GM19193 (cell line): ENCODE results near the gene LRRC46.

Experiments
- POLR2A ChIP-seq: IDR thresholded peaks from 4 replicates; pipeline ENCODE4 v1.6.1; 2011; ENCODE audit not compliant: insufficient read depth, insufficient read length; ENCODE audit errors: extremely low read depth

The LRRC46 gene

DNA sequence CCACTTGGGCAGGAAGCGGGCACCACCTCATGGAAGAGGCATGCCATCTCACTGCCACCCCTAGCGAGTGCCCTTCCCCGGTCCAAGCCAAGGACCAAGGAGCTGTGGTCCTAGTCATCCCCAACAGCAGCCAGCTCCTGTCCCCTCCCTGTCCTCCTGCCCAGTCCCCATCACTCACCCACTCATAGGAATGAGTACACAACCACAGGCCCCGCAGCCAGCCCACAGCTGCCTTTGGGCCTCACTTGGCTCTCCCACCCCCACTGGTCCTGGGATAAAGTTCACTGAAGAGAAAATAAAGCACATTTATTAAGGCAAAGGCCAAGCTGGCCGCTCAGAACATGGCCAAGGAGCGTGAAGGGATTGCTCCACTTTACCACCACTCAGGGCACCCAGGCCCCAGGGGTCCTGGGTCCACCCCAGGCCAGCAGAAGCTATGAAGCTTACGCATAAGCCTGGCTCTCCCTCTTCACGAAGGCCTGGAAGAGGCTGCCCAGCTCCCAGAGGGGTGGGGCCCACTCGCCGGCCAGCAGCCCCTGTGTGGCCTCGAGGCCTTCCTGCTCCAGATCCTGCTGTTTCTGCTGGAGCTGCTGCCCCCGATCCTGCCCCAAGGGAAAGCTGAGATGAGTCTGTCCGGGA lies 6.0 kb downstream of the LRRC46 start:
- TF ChIP-seq POLR2A = no peak

DNA sequence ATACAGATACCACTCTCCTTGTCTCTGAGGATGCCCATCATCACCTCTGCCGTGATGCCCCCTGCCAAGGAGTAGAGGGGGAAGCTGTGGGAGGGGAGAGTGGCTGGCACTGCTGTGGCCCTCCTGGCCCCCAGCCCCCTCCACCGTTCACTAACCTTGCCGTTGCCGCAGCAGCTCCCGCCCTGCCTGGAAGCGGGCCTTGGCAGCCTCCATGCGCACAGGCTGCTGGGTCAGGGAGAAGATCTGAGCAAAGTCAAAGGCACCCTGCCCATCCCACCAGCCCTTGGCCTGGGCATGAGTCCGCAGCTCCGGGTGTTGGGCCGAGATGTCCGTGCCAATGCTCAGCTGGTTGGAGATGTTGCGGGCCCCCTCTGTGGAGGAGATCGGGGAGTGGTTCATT lies 7.2 kb downstream of the LRRC46 start:
- TF ChIP-seq POLR2A = no peak

DNA sequence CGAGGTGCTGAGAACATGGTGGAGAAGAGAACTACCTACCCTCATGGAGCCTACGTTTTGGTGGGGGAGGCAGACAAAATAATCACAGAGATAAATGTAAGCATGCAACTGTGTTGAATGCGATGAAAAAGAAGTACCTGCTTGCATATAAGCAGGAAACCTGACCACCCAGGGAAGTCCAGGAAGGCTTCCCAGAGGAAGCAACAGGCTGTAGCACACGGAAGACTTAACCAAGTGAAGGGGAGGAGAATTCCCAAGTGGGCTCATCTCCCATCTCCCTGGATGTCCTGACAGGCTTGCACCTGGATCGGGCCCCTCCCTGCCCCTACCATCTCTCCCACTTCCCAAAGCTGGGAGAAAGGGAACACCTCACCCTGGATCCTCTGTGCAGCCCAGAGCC lies 7.6 kb downstream of the LRRC46 start:
- no peak for TF ChIP-seq POLR2A

DNA sequence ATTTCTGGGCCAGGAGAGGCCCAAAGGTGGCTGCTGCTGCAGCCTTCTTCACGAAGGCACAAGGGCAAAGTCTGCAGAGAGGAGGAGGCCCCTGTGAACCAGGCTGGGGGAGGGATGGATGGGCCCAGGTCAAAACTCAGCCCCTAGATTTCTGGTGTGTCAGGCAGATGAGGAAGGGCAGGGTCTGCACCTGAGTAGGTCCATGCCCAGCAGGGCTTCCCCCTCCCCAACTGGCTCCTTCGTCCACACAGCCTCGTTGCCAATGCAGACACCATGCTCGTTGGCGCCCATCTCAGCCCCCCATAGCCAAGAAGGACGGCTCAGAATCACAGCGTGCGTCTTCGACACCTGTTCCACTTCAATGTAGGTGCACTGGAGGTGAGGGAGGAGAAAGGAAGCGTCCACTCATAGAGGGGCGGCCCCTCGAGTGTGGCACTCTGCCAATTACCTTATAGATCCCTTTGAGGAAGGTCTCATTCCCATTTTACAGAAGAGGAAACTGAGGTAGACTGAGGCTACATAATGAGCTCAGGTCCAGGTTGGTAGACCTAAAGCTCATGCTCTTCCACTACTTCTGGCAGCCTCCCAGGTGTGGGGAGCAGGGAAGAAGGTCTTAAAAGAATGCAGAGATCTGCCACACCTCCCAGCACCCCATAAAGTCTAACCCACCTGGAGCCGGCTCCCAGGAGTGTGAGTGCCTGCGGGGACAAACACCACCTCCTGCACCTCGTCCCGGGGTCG lies 8.7 kb downstream of the LRRC46 start:
- TF ChIP-seq POLR2A = no peak

DNA sequence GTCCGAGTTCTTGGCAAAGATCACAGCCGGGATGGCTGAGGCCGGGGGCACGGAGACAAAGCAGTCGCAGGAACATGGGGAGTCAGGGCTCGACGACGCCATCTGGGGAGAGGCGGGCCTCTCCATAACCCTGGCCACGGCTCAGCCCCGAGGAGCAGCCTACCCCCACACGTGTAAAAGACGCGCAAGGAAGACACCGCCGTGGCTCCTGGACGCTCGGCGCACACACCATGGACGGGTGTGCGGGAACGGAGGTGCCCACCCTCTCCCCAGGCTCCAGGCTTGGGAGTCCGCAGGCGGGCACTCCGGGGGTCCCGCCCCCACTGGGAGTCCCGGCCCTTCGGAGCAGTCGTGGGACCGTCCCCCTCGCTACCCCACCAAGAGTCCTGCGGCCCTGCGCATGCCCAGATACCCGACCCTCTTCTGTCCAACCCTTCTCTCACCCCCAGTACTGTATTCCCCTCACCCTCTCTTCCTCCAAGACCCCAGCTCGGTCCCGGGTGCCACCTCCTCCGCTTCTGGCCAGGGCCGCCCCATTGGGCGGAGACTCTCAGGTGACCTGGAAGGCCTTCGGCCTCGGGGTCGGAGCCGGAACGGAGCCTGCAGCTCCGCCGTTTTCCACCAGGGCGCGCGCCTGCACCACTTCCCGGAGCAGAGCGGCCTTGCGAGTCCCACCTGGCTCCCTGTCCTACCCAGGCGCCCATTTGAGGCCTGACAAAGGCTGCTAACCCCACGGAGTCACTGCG lies 9.4 kb downstream of the LRRC46 start, which contains the start of gene SCRN2:
SCRN2 (minus strand) TSS at position 532 of the 746 bp plus-strand sequence; CDS start at position 102, 430 bp downstream.
- TF ChIP-seq POLR2A = peak; percentile 28

DNA sequence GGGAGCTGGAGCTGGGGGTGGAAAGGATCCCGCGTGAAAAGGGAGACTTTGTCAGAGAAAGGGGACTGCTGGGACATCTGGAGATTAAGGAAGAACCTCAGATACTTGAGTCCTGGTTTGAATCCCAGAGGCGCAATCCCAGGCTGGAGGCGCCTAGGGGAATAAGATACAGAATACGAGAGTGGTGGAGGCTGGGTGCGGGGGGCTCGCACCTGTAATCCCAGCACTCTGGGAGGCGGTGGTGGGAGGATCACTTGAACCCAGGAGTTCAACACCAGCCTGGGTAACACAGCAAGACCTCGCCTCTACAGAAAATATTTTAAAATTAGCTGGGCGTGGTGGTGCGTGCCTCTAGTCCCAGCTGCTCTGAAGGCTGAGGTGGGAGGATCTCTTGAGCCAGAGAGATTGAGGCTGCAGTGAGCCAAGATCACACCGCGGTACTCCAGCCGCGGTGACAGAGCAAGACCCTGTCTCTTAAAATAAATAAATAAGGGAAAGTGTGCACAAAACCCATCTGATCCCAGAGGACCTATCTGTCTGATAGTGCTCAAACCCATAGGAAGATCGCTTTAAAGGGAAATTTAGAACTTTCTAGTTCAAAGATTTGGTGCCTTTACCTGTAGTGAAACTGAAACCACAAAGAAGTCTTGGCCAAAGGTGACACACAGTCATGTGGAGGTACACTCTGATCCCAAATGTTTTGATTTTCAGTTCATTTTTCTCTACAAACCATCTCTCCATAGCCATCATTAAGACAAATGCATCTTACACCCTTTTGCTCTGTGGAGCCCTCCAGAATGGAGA lies 10.2 kb downstream of the LRRC46 start:
- TF ChIP-seq POLR2A = no peak

DNA sequence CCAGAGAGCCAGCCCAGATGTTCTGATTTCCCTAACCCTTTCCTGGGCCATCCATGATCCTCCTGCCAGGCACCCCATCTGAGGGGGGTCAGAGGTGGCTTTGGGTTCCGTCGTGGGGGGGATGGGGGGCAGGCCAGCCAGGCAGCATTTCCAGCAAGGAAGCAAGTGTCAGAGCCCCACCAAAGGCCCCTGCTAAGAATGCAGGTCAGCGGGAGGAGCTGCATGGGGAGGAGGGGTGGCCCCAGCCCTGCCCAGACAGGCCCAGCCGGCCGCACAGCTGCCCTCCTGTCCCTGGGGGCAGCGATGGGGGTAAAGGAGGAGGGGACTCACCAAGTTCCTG lies 11.9 kb downstream of the LRRC46 start:
- no peak for TF ChIP-seq POLR2A

DNA sequence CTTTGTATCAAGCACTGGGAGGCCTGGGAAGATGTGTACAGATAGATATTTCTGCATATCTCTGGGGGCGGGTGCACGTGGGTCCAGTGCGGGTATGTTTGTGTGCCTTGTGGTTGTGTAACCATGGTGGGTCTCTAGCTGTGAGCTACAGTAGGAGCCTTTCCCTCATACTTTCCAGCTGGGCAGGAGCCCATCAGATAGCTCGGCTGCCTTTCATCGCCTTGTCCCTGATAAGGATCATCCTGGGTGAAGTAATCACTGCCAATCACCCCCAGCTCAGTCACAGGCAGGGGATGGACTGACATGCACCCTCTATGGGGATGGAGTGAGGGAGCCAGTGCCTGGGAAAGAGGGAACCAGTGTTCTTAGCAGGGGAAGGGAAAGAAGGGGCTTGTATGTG lies 12.8 kb downstream of the LRRC46 start:
- no peak for TF ChIP-seq POLR2A

DNA sequence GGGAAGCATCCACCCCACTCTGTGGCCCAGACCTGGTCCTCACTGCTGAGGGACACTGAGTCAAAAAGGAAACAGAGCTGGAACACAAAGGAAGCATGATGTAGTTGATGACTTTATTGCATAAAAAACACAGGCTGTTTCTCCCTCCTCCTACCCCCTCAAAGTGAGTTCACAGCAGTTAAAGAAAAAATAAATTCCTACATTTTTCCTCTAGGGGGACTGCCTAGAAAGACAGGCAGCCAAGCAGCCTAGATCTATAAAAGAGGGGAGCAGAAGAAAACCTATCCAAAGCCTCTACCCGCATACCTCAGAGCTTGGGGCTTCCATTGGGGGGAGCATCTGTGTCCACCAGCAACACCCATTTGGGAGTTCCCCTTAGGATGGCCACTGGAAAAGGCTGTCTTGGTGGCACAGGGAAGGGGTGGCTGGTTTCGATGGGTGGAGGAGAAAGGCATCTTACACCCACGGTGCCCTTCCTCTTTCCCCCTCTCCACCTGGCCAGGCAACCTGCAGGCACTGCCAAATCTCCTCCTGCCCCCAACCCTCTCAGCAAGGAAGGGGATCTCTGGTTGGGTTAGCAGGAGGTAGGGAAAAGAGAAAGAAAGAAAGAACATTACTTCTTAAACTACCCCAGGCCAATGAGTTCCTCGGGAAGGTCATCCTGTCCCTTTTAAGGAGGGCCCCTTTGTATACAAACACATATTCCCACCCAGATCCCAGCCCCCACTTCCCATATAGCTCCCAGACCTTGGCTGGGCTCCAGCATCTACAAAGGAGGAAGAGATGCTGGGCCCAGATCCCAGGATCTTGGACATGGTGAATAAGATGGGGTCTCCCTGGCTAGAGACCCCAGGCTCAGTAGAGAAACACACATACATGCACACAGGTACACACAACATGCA lies 13.6 kb downstream of the LRRC46 start:
- TF ChIP-seq POLR2A = no peak

DNA sequence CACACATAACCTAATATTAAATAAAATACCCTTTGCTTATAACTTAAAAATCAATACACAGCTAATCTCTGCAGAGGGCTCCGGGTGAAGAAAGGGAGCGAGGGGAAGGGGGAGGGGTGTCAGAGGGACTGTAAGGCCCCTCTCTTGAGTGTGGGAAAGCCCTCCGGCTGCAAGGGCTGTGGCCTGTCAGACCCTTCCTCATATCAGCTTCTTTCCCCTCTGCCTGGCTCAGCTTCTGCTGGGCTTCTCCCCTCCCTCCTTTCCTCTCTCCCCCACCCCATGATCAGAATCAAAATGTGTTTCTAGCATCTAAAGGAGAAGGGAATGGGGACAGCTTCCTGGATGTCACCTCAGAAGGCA lies 14.2 kb downstream of the LRRC46 start:
- TF ChIP-seq POLR2A = no peak

DNA sequence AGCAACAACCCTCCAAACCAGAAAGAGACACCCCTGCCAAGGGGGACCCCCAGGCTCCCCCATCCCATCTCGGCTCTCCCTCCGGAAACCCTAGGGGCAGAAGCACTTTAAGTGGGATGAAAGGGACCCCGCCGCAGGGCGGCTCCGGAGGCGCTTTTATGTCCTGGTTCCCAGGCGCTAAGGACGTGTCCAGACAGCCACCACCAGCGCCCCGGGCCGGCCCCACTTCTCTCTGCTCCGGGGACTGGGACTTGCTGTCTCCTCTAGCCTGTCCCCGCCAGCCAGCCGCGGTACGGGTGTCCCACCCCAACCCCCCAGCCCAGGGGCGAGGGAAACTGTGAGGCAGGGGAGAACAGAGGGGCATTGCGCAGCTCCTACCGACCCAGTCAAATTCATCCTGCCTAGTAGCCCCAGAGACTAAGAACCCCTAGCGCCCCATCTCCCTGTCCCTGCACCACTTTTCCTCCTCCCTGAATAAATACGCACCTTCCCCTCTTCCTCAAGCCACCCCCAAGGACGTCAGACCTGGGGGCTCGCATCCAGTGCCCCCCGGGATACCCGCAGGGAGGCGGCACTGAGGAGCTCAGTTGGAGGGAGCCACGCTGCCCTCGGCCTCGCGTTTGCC lies 15.4 kb downstream of the LRRC46 start:
- no peak for TF ChIP-seq POLR2A

DNA sequence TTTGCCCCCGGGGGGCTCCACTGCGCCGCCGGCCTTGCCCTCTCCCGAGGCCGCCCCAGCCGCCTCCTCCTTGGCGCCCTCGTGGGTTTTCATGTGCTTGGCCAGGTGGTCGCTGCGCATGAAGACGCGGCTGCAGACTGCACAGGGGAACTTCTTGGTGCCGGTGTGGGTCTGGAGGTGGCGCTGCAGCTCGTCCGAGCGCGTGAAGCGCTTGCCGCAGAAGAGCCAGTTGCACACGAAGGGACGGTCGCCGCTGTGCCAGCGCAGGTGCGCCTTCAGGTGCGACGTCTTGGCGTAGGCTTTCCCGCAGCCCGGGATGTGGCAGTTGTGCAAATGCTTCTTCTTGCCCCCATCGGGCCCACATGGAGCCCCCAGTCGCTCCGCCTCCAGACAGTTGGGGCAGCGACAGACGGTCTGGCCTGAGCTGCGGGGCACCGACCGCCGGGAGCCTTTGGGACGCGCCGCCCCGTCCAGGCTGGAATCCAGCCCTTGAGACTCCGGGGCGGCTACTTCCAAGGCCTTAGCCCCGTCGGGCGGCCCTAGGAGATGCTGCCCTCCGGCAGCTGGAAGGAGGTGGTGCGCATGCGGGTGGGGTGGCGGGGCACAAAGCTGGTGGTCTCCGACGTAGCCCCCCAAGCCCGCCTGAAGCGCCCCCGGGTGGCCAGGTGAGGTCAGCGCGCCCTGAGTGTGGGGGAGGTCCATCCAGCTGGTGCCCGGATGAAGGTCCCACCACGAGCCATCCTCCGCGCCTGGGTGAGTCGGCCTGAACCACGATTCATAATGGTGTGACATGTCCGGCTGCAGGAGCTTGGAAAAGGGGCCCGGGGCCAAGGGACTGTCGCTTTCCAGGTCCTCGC lies 16.1 kb downstream of the LRRC46 start:
- no peak for TF ChIP-seq POLR2A

DNA sequence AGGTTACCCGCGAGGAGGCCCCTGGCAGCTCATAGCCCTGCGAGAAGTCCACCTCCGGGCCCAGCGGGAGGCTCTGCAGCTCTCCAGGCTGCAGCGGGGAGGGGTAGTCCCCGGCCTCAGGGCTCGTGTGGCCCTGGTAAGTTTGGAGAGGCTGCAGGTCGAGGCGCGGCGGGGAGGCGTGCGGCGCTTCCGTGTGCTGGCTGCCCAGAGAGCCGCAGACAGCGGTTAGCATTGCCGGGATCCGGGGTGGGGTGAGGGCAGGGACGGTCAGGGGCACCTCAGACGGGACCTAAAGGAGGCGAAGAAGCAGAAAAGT lies 16.7 kb downstream of the LRRC46 start:
- no peak for TF ChIP-seq POLR2A

DNA sequence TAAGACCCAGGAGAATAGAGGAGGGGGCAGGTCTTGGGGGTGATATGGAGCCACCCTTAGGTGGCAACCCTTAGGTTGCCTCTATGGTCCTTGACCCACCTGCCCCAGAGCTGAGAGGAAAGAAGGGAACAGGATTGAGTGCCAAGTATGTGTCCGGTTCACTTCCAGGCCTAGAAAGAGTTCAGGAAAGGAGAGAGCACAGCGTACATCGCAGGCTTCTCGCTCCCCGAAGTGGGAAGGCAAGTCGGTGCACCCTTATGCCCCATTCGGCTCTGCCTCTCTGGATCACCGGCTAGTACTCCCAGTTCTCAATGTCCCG lies 18.9 kb downstream of the LRRC46 start:
- no peak for TF ChIP-seq POLR2A
